DMS 273 treated with DMSO at 0.1 percent for 48 hours (cell line): Measurements from ENCODE around the gene PYDC1.
"Not testable (repeated sequence)": the region's sequence is repeated elsewhere in the genome, so short reads cannot be mapped to it uniquely, and the experiment has no call there.

Experiments
- DNase-seq: peaks from one replicate; lab custom pipeline; 2025; lab: John Stamatoyannopoulos, UW

PYDC1 gene

DNA sequence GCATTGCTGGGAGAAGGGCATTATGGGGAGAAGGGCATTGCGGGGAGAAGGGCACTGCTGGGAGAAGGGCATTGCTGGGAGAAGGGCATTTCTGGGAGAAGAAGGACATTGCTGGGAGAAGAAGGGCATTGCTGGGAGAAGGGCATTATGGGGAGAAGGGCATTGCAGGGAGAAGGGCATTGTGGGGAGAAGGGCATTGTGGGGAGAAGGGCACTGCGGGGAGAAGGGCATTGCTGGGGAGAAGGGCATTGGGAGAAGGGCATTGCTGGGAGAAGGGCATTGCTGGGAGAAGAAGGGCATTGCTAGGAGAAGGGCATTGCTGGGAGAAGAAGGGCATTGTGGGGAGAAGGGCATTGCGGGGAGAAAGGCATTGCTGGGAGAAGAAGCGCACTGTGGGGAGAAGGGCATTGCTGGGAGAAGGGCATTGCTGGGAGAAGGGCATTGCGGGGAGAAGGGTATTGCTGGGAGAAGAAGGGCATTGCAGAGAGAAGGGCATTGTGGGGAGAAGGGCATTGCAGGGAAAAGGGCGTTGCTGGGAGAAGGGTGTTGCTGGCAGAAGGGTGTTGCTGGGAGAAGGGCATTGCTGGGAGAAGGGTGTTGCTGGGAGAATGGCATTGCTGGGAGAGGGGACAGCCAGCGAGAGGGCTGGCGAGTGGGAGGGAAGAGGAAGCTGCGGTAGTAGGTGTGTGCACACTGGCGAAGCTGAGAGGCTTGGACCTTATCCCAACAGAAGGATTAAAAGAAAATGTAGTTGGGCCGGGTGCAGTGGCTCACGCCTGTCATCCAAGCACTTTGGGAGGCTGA lies 4.6 kb upstream of the PYDC1 start:
- no peak for DNase-seq

DNA sequence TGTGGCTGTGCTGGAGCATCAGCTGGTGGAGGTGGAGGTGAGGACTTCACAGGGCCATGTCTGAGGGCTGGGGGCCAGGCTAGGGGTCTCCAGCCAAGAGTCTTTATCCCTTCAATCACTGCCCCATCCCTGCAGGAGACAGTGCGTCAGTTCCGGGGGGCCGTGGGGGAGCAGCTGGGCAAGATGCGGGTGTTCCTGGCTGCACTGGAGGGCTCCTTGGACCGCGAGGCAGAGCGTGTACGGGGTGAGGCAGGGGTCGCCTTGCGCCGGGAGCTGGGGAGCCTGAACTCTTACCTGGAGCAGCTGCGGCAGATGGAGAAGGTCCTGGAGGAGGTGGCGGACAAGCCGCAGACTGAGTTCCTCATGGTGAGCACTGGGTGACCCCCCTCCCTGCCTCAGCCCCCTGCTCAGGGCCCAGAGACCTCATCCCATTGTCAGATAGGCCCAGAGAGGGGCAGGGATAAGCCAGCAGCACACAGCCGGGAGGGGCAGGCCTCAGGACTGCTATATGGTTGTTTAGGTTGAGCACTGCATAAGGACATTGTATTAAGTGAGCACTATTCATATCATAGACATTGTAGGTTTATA lies 2.3 kb upstream of the PYDC1 start:
- no peak for DNase-seq

DNA sequence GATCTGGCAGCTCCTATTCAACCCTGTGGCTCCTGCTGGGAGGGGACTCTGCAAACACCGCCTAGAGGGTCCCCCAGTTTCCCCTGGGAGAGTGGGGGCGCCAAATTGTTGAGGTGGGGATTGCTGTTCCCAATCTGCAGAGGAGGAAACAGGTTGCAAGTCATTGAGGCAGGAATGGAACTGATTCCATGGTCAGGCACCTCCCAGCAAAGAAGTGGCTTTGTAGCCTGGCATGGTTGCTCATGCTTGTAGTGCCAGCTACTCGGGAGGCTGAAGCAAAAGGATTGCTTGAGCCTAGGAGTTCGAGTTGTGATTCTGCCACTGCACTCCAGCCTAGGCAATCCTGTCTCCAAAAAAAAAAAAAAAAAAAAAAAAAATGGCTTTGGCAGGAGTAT lies 198 bp upstream of the PYDC1 start:
- DNase-seq: no peak

DNA sequence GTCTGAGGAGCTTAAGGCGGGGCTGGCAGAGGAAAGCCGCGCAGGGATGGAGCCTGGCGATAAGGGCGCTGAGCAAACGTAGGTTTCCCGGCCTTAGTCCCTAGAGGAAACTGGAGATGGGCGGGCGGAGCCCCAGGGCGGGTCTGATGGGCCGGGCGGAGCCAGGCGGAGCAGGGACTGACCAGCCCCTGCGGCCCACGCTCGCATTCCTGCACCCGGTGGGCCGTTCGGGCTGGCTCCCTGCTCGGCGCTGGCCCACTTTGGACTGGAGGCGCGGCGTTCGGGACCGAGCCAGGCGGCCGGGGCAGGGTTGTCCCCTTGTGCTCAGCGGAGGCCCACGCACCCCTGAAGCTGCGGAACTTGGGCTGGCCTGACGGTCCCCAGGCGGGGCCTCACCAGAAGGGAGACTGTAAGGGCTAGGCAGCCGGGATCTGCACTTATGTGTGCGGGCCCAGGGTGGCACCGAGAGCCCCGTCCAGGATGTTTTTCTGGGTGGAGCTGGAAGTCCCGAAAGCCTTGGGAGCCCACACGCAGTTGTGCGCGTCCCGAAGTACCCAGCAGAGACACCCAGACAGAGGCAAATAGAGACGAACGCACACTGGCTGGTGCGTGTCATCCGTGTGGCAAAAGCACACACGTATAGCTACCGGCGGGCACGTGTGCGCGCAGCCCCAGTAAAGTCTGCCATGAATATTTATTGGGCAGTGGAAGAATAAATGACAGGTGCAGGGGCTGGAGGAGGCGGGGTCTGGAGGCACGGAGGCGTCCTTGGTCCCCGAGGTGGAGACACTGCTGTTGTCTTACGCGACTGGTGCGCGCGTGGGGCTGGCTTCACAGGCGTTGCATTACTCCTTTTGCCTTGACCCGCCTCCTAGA lies 1.4 kb downstream of the PYDC1 start:
- no peak for DNase-seq

DNA sequence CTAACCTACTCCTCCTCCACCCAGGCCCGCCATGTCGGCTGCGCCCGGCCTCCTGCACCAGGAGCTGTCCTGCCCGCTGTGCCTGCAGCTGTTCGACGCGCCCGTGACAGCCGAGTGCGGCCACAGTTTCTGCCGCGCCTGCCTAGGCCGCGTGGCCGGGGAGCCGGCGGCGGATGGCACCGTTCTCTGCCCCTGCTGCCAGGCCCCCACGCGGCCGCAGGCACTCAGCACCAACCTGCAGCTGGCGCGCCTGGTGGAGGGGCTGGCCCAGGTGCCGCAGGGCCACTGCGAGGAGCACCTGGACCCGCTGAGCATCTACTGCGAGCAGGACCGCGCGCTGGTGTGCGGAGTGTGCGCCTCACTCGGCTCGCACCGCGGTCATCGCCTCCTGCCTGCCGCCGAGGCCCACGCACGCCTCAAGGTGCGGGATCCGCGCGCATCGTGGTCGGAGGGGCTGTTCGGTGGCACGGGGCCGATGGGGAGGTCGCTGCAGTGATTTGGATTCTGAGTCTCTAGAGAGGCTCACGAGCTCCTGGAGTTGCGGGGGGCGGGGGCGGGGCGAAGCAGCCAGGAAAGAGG lies 2.1 kb downstream of the PYDC1 start:
- no peak for DNase-seq

DNA sequence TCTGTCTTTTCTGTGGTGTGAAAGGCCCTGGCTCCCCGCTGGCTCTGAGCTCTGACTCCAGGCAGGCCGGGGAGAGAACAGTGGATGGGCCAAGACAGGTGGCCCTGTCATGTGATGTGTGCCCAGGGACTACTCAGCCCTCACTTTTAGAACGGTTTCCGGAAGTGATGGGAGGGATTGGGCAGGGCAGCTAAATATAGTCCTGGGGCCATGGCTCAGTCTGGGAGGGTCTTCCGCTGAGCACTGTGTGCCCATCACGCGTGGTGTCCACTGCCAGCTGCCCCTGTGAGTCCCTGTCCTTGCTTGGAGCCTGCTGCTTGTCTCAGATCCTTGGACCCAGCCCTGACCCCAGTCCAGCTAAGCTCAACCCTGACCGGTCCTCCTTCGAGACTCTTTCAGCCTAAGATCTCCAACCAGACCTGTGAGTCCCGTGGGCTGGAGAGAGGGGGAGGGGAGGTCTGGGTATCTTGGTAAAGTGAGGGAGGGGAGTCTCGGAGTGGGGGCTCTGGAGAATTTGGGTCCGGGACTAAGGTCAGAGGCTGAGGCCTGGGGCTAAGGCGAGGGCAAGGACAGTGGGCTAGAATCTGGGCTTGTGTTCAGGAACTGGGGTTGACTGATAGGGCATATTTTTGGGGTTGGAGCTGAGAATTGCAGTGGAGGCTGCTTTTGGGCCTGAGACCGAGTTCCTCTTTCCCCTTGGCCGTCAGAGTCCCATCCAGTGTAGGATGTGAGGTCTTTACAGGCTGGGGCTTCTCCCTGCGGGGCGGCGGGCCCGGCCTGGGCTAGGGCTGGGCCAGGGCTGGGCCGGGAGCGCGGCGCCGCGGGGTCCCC lies 2.8 kb downstream of the PYDC1 start, which contains the start of gene TRIM72:
TRIM72 (plus strand) TSS at position 243 of the 831 bp plus-strand sequence. CDS start 620 bp downstream, outside the sequence.
- no peak for DNase-seq

DNA sequence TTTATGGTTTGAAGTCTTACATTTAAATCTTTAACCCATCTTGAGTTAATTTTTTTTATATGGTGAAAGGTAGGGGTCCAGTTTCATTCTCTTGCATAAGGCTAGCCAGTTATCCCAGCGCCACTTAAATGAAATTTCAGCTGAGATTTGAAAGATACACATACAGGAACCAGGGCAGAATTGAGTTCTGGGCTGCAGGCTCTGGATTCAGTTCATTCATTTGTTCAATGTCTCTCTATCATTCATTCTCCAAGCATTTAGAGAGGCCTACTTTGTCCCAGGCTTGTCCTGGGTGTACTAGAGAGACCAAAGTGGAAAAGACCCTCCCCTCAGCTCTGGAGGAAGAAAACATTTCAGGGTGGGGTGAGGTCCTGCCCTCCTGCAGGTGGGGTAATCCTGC lies 3.6 kb downstream of the PYDC1 start:
- DNase-seq: no peak

DNA sequence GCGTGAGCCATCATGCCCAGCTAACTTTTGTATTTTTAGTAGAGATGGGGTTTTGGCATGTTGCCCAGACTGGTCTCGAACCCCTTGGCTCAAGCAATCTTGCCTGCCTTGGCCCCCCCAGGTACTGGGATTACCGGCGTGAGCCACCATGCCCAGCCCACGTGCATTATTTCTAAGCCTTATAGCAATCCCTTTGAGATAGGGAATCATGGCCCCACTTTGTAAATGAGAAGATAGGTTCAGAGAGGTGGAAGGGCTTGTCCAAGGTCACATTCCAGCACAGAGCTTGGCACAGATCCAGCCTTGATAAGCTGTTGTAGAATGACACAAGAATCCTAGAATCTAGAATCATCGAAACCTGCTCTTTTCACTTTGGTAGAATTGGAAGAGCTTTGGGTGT lies 10.2 kb downstream of the PYDC1 start:
- no peak for DNase-seq

DNA sequence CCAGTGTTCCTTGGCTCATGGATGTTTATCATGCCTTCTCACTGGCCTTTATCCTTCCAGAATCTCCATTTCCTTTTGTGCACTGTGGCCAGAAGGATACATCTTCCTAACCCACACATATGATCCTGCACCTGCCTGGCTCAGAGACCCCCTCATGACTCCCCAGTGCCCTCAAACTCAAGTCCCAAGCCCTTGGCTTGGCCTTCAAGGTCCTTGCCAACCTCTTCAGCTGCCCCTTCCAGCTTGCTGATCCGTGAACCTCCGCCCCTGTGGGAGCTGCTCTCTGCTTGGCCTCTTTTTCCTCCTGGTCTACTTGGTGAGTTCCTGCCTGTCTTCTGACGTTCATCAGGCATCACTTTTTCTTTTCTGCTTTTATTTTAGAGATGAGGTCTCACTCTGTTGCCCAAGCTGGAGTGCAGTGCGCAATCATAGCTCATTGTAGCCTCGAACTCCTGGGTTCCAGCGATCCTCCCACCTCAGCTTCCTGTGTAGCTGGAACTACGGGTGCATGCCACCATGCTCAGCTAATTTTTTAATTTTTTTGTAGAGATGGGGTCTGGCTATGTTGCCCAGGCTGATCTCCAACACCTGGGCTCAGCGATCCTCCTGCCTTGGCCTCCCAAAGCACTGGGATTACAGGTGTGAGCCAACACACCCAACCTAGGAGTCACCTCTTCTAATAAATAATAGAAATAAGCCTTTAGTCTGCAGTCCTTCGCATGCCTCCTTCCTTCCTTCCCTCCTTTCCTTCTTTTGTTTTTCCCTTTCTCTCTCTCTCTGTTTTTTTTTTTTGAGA lies 11.9 kb downstream of the PYDC1 start:
- DNase-seq: no peak

DNA sequence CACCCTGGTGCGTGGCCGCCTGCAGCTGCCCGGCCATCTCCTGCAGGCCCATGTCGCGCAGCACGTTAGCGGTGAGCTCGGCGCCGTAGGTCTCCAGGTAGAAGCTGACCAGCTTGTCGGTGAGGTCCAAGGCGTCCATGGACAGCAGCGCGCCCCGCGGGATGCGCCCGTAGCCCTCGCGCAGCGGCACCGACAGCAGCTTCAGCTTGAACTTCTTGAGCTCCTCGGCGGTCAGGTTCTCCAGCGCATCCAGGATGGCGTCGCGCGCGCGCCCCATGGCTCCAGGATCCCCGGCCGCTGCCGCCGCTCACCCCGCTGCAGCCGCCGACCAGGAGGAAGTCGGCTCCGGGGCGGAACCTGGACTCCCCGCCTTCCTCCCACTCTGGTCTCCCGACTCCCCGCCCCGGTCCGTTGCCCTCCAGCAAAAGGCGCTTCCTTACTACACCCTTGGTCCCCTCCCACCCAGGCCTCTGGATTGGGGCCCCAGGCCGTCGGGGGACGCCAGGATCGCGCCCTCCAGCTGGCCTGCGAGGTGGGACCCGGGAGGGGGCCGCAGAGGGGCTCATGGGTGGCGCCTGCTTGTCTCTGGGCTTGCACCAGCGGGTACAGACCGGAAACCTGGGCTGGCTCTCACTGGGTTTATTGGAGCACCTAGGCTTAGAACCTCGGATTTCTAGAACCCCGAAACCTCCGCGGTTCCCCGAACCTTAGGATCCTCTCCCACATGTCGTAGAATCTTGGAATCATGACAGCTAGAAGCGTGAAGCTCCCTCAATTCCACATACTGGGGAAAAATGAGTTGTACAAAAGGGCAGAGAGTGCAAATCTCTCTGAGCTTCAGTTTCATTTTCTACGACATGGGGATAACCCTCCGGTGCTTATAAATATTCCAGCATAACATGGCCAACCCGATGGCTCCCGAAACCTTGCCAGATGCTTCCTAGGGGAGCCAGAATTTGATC lies 14.2 kb downstream of the PYDC1 start, which contains the start of gene PYCARD:
PYCARD (minus strand) TSS at position 347 of the 962 bp plus-strand sequence; CDS start at position 277, 70 bp downstream.
- DNase-seq: no peak

DNA sequence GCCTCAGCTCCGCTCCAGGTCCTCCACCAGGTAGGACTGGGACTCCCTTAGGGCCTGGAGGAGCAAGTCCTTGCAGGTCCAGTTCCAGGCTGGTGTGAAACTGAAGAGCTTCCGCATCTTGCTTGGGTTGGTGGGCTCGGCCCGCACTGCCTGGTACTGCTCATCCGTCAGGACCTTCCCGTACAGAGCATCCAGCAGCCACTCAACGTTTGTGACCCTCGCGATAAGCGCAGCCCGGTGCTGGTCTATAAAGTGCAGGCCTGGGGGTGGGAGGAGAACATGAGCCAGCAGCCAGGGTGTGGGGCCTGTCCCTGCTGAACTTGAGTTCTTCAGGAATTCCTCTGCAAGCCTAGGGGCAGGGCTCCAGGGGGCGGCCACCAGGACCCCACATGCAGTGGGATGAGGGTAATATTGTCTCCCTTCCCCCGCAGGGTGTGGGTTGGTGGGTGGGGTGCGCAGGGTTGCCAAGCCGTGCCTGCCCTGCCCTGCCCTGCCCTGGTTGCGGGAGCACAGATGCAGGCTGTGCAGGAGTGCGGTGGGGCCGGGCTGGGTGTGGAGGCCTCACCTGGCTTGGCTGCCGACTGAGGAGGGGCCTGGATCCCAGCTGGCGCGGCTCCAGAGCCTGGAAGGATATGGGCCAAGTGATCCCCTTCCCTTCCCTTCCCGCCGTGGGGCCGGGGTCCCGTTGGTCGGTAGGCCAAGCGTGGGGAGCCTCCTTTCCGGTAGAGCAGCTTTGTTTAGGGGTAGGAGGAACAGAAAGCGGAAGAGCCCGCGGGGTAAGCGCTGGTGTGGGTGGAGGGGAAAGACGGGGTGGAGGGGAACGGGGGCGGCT lies 15.1 kb downstream of the PYDC1 start:
- no peak for DNase-seq

DNA sequence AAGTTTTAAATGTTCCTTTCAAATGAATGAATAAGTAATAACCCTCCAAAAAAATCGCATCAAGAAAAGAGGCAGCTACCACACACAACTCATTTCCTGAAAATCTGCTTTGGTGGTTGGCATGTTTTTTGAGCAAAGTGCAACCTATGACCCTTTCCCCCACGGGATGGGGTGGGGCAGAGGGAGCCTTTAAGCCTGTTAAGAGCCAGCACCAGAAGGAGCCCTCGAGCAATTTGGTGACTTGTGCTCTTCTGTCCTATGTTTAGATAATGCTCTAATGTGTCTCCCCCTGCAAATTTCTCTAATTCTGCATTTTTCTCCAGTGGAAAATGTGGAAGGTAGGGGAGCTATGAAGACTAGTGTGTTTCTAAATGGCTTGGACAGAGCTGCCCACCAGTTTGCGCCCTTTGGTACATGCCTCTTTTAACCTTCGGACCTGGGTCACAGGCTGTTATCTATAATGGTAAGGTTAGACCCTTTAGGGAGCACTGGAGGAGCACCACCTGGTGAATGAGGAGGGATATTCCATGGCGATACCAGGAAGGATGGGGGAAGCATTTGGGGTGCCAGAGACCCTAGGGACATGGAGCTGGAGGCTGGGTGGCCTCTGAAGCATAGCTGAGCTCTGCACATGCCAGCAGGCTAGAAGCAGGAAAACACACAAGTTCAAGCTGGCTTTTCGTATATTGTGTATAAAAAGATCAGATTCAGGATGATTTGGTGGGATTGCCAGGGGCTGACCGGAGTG lies 15.9 kb downstream of the PYDC1 start:
- DNase-seq: no peak

DNA sequence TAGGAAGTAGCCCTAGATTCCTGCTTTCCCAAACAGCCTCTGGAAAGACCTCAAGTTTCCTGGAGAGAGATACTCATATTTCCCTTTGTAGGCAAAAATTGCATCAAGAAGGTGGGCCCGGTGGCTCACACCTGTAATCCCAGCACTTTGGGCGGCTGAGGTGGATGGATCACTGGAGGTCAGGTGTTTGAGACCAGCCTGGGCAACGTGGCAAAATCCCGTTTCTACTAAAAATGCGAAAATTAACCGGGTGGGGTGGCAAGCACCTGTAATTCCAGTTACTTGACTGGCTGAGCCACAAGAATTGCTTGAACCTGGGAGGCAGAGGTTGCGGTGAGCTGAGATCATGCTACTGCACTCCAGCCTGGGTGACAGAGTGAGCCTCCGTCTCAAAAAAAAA lies 16.8 kb downstream of the PYDC1 start:
- not testable (repeated sequence) for DNase-seq

DNA sequence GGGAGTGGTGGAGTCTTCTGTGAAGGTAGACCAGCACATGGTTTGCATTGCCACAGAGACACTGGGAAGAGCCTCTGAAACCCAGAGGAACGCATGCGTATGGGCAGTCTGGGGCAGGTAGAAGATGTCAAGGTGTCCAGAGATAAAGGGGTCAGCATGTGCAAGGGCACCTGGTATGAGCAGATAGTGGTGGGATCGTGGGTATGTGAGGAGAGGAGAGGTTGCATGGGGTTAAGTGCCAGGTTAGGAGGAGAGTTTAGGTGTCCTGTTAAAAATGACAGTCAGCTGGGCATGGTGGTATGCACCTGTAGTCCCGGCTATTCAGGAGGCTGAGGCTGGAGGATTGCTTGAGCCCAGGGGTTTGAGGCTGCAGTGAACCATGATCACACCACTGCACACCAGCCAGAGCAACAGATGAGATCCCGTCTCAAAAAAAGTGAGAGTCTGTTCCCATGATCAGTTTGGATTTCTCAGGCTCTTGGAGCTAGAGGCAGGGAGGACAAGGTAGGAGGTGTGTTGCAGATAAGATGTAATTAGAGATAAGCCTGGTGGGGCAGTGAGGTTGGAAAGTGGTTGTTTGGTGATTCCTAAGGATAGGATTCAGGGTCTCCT lies 17.4 kb downstream of the PYDC1 start:
- DNase-seq: no peak

DNA sequence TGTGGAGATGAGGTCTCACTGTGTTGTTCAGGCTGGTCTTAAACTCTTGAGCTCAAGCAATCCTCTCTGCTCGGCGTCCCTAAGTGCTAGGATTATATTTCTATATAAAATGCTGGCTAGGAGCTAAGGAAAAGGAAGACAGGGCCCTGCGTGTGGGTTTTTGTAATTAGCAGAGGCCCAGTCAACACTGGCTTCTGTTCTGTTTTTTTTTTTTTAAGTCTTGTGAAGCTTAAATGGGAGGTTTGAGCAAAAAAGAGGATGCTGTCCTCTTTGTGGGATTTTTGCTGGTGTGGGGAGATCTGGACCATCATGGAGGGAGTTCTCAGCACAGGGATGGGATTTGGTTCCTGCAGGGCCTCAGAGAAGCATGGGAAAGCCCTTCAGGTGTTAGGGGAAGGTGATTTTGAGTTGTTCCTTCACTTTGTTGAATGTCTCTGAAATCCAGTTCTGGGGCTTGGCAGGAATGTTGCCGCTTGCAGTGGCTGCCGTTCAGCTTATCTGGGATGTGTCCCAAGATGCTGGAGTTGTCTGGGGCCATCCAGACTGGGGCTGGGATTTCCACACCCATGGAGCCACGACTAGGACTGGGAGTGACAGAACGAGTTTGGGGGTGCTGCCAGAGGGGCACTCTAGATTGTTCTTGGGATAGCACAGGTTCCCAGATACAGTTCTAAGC lies 18.6 kb downstream of the PYDC1 start:
- no peak for DNase-seq

DNA sequence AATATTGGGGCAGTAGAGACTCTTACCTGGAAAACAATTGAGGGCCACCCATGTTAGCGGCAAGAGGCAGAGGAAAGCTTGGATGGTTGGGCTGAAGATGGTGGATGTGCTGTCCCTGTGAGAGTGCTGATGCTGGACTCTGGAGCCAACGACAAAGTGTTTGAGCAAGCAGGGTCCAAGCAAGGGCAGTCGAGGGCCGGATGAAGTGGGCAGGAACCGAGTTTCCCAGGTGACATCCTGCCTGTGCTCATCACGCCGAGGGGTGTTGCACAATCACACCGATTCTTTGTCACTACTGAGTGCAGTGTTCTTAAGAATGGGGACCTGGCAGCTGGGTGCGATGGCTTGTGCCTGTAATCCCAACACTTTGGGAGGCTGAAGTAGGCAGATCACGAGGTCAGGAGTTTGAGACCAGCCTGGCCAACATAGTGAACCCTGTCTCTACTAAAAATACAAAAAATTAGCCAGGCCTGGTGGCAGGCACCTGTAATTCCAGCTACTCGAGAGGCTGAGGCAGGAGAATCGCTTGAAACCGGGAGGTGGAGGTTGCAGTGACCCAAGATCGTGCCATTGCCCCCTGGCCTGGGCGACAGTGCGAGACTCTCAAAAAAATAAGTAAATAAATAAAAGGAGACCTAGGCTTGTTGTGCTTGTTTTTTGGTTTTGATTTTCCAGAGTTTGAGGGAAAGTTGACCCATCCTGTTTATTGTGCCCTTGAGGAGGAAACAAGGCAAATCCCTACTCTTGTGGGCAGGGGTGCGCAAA lies 20.4 kb downstream of the PYDC1 start:
- no peak for DNase-seq
